Measurements from ENCODE around the gene THSD7B.

DNA sequence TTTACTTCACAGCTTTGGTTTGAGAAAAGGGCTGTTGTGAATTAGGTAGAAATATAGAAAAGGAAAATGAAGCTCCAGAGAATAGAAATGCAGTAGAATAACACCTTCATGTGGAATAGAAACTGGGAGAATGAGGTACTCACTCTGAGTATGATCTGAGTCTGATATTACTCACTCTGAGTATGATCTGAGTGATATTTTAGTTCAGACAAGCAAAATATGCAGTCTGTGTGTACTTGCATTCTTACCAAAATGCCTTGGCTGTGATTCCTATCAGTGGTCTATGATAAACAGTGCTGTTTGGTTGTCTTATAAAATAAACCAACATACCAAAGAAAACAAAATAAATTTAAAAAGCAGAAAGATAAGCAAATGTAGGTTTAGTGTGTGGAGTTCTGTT, 487.6 kb downstream of the THSD7B start:
- TF ChIP-seq, protein P1, sequence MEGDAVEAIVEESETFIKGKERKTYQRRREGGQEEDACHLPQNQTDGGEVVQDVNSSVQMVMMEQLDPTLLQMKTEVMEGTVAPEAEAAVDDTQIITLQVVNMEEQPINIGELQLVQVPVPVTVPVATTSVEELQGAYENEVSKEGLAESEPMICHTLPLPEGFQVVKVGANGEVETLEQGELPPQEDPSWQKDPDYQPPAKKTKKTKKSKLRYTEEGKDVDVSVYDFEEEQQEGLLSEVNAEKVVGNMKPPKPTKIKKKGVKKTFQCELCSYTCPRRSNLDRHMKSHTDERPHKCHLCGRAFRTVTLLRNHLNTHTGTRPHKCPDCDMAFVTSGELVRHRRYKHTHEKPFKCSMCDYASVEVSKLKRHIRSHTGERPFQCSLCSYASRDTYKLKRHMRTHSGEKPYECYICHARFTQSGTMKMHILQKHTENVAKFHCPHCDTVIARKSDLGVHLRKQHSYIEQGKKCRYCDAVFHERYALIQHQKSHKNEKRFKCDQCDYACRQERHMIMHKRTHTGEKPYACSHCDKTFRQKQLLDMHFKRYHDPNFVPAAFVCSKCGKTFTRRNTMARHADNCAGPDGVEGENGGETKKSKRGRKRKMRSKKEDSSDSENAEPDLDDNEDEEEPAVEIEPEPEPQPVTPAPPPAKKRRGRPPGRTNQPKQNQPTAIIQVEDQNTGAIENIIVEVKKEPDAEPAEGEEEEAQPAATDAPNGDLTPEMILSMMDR (conservative IDR thresholded peaks at IDR 0.05; ENCODE audit: low read length) = no peak
- TF ChIP-seq EZH2phosphoT487 (IDR thresholded peaks at IDR 0.05; ENCODE audit: borderline replicate concordance) = no peak

All from Loucy (cell line).